GM12878 (cell line): ENCODE data around the gene EML5. TPM values are rescaled to one million over a fixed set of nuclear protein-coding genes. Genes with fewer than 3 reads are reported as not detected.

Source experiments
- ATAC-seq: fragments of 200-7000 bp; cut with Tn5 transposase; 3 replicates; pipeline ENCODE4 v1.9.1; 2020; ENCODE audit warnings: mild to moderate bottlenecking, moderate library complexity
- BruUV-seq: library from RNA; stranded (reverse); fragments of 400-500 nt; replicated peaks from 2 replicates; lab custom pipeline; 2021; lab: Mats Ljungman, UMichigan
- CTCF ChIA-PET: fragments of 300-600 bp; sonication (Branson Sonifier 250); formaldehyde crosslinking; extraction: SDS; loops from one replicate; lab custom pipeline; 2021; ENCODE audit warnings: inconsistent platforms; lab: Yijun Ruan, JAX
- POLR2A ChIA-PET: fragments of 350-600 bp; formaldehyde crosslinking; extraction: SDS; loops from one replicate; lab custom pipeline; 2021; ENCODE audit warnings: inconsistent platforms; lab: Charles Lee
- RAD21 ChIA-PET: fragments of 300-600 bp; sonication (Branson Sonifier 250); formaldehyde crosslinking; loops from one replicate; lab custom pipeline; 2023; ENCODE audit warnings: antibody characterized with exemption; ENCODE audit not compliant: unreplicated experiment; lab: Charles Lee
- SMC1A ChIA-PET: fragments of 300-600 bp; sonication (Branson Sonifier 250); formaldehyde crosslinking; loops from one replicate; lab custom pipeline; 2023; ENCODE audit not compliant: unreplicated experiment, uncharacterized antibody; lab: Charles Lee
- DNase-seq: peaks from one replicate; pipeline ENCODE4 v3.0.0-alpha.2; 2011; ENCODE audit warnings: low read depth, low spot score
- FAIRE-seq: peaks from 3 replicates; lab custom pipeline; 2011; peaks lifted over from hg19 to GRCh38; lab: Jason Lieb, UNC
- H2AFZ ChIP-seq: 2 replicates; pipeline ENCODE4 v1.6.0; 2011; ENCODE audit warnings: low read depth, low read length, control low read depth; ENCODE audit not compliant: control insufficient read depth
- H3K27ac ChIP-seq: 2 replicates; pipeline ENCODE4 v1.5.1; 2011; ENCODE audit warnings: control low read depth; ENCODE audit not compliant: control insufficient read depth, insufficient read depth
- H3K27me3 ChIP-seq, 2 experiments: replicated peaks in 1 of 2; 2 replicates each; pipeline versions ENCODE4 v1.6.0 to v1.6.1; 2011; ENCODE audit warnings: low read length in 1 of 2; ENCODE audit not compliant: control insufficient read depth in 2 of 2, insufficient read depth in 2 of 2
- H3K36me3 ChIP-seq, 2 experiments: 2 replicates each; pipeline ENCODE4 v1.5.1; 2011; ENCODE audit warnings: low read length in 1 of 2; ENCODE audit not compliant: control insufficient read depth in 2 of 2, insufficient read depth in 2 of 2
- H3K4me1 ChIP-seq: 2 replicates; pipeline ENCODE4 v1.6.1; 2011; ENCODE audit warnings: mild to moderate bottlenecking, low read length, moderate library complexity, mixed read lengths; ENCODE audit not compliant: control insufficient read depth, insufficient read depth
- H3K4me2 ChIP-seq: 2 replicates; pipeline ENCODE4 v1.6.0; 2011; ENCODE audit warnings: control low read depth; ENCODE audit not compliant: control insufficient read depth, insufficient read depth
- H3K4me3 ChIP-seq: fragments of 200-600 bp; sonication (generic); 2 replicates; pipeline ENCODE4 v1.5.1; 2016
- H3K79me2 ChIP-seq: 2 replicates; pipeline ENCODE4 v1.6.0; 2011; ENCODE audit warnings: low read length; ENCODE audit not compliant: control insufficient read depth, insufficient read depth
- H3K9ac ChIP-seq: 2 replicates; pipeline ENCODE4 v1.8.0; 2011; ENCODE audit warnings: low read length, control low read depth, mixed read lengths; ENCODE audit not compliant: control insufficient read depth, insufficient read depth
- H3K9me3 ChIP-seq: replicated peaks from 3 replicates; pipeline ENCODE4 v1.5.1; 2011; ENCODE audit warnings: mild to moderate bottlenecking, low read length; ENCODE audit not compliant: control insufficient read depth, insufficient read depth
- H4K20me1 ChIP-seq: 2 replicates; pipeline ENCODE4 v1.6.0; 2011; ENCODE audit not compliant: control insufficient read depth, insufficient read depth
- BCL3 ChIP-seq: IDR thresholded peaks from 2 replicates; pipeline ENCODE4 v1.6.1; 2011; ENCODE audit warnings: borderline replicate concordance, low read depth, mild to moderate bottlenecking, moderate library complexity, low read length; ENCODE audit not compliant: insufficient read depth, poor library complexity, severe bottlenecking
- CHD1 ChIP-seq: IDR thresholded peaks from 2 replicates; pipeline ENCODE4 v1.6.1; 2012; ENCODE audit warnings: low read depth, low read length, improper control_type of control experiment
- EGR1 ChIP-seq, 2 experiments: IDR thresholded peaks; 1 replicate in 1 of 2; 2 replicates in 1 of 2; pipeline ENCODE4 v1.6.1; 2011 to 2012; ENCODE audit warnings: low read depth in 2 of 2, low read length in 2 of 2, borderline replicate concordance in 1 of 2, mild to moderate bottlenecking in 1 of 2, moderate library complexity in 1 of 2
- EP300 ChIP-seq, 2 experiments: fragments of 150-350 bp in 1 of 2; IDR thresholded peaks; 2 replicates each; pipeline ENCODE4 v1.6.1; 2011 to 2012; ENCODE audit warnings: low read depth in 2 of 2, low read length in 2 of 2, borderline replicate concordance in 1 of 2, improper control_type of control experiment in 1 of 2, inconsistent platforms in 1 of 2; ENCODE audit not compliant: control insufficient read depth in 1 of 2
- EZH2 ChIP-seq: IDR thresholded peaks from 2 replicates; pipeline ENCODE4 v1.6.1; 2012; ENCODE audit warnings: low read depth, mild to moderate bottlenecking, control low read depth, inconsistent platforms, low read length, borderline replicate concordance; ENCODE audit not compliant: control insufficient read depth
- IRF5 ChIP-seq: fragments of 450-650 bp; IDR thresholded peaks from 2 replicates; pipeline ENCODE4 v1.6.1; 2017; ENCODE audit warnings: borderline replicate concordance
- KDM1A ChIP-seq: fragments of 200-600 bp; sonication (generic); IDR thresholded peaks from 2 replicates; pipeline ENCODE4 v1.6.1; 2016; ENCODE audit warnings: borderline replicate concordance
- MEF2B ChIP-seq: fragments of 450-650 bp; IDR thresholded peaks from 2 replicates; pipeline ENCODE4 v1.6.1; 2018; ENCODE audit warnings: mild to moderate bottlenecking, moderate library complexity; ENCODE audit not compliant: partially characterized antibody, poor library complexity, severe bottlenecking
- NKRF ChIP-seq: fragments of 450-650 bp; conservative IDR thresholded peaks from 2 replicates; pipeline ENCODE4 v1.6.1; 2017; ENCODE audit warnings: mild to moderate bottlenecking, moderate library complexity
- SMC3 ChIP-seq: IDR thresholded peaks from 2 replicates; pipeline ENCODE4 v1.6.1; 2011; ENCODE audit warnings: low read length, improper control_type of control experiment, borderline replicate concordance
- TAF1 ChIP-seq: IDR thresholded peaks from 2 replicates; pipeline ENCODE4 v1.6.1; 2011; ENCODE audit warnings: mild to moderate bottlenecking, low read depth, low read length, borderline replicate concordance
- USF2 ChIP-seq: IDR thresholded peaks from 2 replicates; pipeline ENCODE4 v1.6.1; 2011; ENCODE audit warnings: low read depth, low read length, improper control_type of control experiment, borderline replicate concordance
- ZBTB4 ChIP-seq: fragments of 450-650 bp; formaldehyde crosslinking; IDR thresholded peaks from 2 replicates; pipeline ENCODE4 v1.4.0; 2022; ENCODE audit warnings: mild to moderate bottlenecking, moderate library complexity
- ZNF217 ChIP-seq: fragments of 450-650 bp; IDR thresholded peaks from 2 replicates; pipeline ENCODE4 v1.6.1; 2017; ENCODE audit warnings: antibody characterized with exemption, mild to moderate bottlenecking
- WGBS: methylation state at CpG from one replicate; pipeline ENCODE4 v1.1.6; 2016; ENCODE audit warnings: low lambda C conversion rate; ENCODE audit not compliant: insufficient replicate concordance, insufficient coverage; ENCODE audit errors: missing lambda C conversion rate; 5-methylcytosine and 5-hydroxymethylcytosine counted together
- in situ Hi-C: fragments of 300-500 bp; cut with MboI; formaldehyde crosslinking; loops from 9 replicates; pipeline ENCODE4 v1.14.3; 2018; ENCODE audit warnings: mixed read lengths
- intact Hi-C: fragments of 100-400 bp; cut with micrococcal nuclease; formaldehyde crosslinking; loops from one replicate; pipeline ENCODE4 v1.14.2; 2022; ENCODE audit not compliant: unreplicated experiment
- polyA plus RNA-seq, 11 experiments: library from polyadenylated mRNA; depleted of rRNA in 4 of 11; unstranded in 6 of 11; stranded (reverse) in 5 of 11; fragments of >200 nt; fragmentation: Nextera tagmentation in 4 of 11; fragmentation: Illumina TruSeq in 1 of 11; extraction: Ambion mirVana in 4 of 11; extraction: Trizol in 1 of 11; gene quantifications; 1 replicate in 1 of 11; 2 replicates in 10 of 11; pipeline versions ENCODE4 v1.2.1 to v1.2.3, GENCODE V29; 2011 to 2016; ENCODE audit warnings: inconsistent platforms in 2 of 11, missing spikeins in 2 of 11, low read depth in 1 of 11
- total RNA-seq, 4 experiments: library from RNA; depleted of rRNA in 3 of 4; stranded (reverse); fragments of >200 nt in 3 of 4; fragmentation: Illumina TruSeq in 1 of 4; extraction: Trizol in 1 of 4; gene quantifications; 2 replicates each; pipeline versions ENCODE4 v1.2.1 to v1.2.3, GENCODE V29; 2013 to 2021

EML5 gene
- total and polyA plus RNA-seq, 10 of the 15 experiments (the other 5 are each of a cell fraction or from before 2014, with no cell fraction given), result 0.08 to 0.35 (median 0.22) TPM; not detected in 1

GRCh38 chr14:88785911-88786310 lies 6.8 kb downstream of the EML5 start:
- H2AFZ ChIP-seq, result no peak overlapping the region
- no peaks in the 10 kb centered on the region for H3K36me3 ChIP-seq
- SMC1A ChIA-PET, result no interaction called here
- intact Hi-C loops, result no loop called here
- 33% methylated on average over 1 of the region's 1 CpG for WGBS
- CTCF ChIA-PET, result interaction anchor here (1.2 kb wide), 1 partner anchor 12 kb away, joined by 3 read pairs; no protein-coding TSS in a partner anchor
- RAD21 ChIA-PET, result no interaction called here
- ATAC-seq (no peak), FAIRE-seq (no peak), DNase-seq (no peak)
- no peaks in the 10 kb centered on the region for H4K20me1 ChIP-seq
- H3K4me1 ChIP-seq, result no peaks in the 10 kb centered on the region
- 0 out of 4 replicates have a peak, but pooled peaks cover 0 to 5% of the 10 kb centered on the region in 2 experiments for H3K27me3 ChIP-seq
- H3K9ac ChIP-seq, result no peak overlapping the region
- H3K27ac ChIP-seq, result no peak overlapping the region
- no peak overlapping the region for H3K4me2 ChIP-seq
- in situ Hi-C loops, result no loop called here
- POLR2A ChIA-PET, result no interaction called here
- H3K9me3 ChIP-seq, result peaks cover 4% of the 10 kb centered on the region; the same call in 2 of the 3 replicates
- no TSS peak for BruUV-seq
- no peak overlapping the region for H3K4me3 ChIP-seq
- H3K79me2 ChIP-seq, result no peaks in the 10 kb centered on the region
- TF ChIP-seq BCL3 (no peak), SMC3 (no peak), EZH2 (no peak), ZNF217 (no peak), USF2 (no peak), MEF2B (no peak), KDM1A (no peak), ZBTB4 (CRISPR knock-in tag) (no peak), EP300 (IDR thresholded peaks at IDR 0.05; ENCODE audit: borderline replicate concordance in 1 of 2, control insufficient read depth in 1 of 2, low read depth in 2 of 2, low read length in 2 of 2) (no peak), EGR1 (IDR thresholded peaks at IDR 0.05; ENCODE audit: borderline replicate concordance in 1 of 2, low read depth in 2 of 2, low read length in 2 of 2) (no peak), CHD1 (no peak), IRF5 (no peak), NKRF (no peak), TAF1 (no peak)
